GM10847 (cell line): ENCODE results near the gene LPCAT1.

Experiments used
- POLR2A ChIP-seq: IDR thresholded peaks from 2 replicates; pipeline ENCODE4 v1.6.1; 2011; ENCODE audit not compliant: insufficient read length; ENCODE audit errors: extremely low read depth

The LPCAT1 gene

GRCh38 chr5:1555808-1556731, 32.3 kb upstream of the LPCAT1 start:
- TF ChIP-seq POLR2A: no peak

- TF ChIP-seq POLR2A: no peak
These were observed 31.4 kb upstream of the LPCAT1 start for GRCh38 chr5:1555011-1555807.

GRCh38 chr5:1554410-1554967, 30.7 kb upstream of the LPCAT1 start:
- no peak for TF ChIP-seq POLR2A

- no peak for TF ChIP-seq POLR2A
These were observed 30.0 kb upstream of the LPCAT1 start for GRCh38 chr5:1553539-1554409.

GRCh38 chr5:1552521-1553255, 28.9 kb upstream of the LPCAT1 start:
- no peak for TF ChIP-seq POLR2A

GRCh38 chr5:1551426-1552301, 27.9 kb upstream of the LPCAT1 start:
- TF ChIP-seq POLR2A: no peak

GRCh38 chr5:1550287-1551076, 26.7 kb upstream of the LPCAT1 start:
- TF ChIP-seq POLR2A: no peak

GRCh38 chr5:1549475-1550030, 25.8 kb upstream of the LPCAT1 start:
- TF ChIP-seq POLR2A: no peak

GRCh38 chr5:1548702-1549474, 25.1 kb upstream of the LPCAT1 start:
- TF ChIP-seq POLR2A: no peak

GRCh38 chr5:1547655-1548054, 23.9 kb upstream of the LPCAT1 start:
- TF ChIP-seq POLR2A: no peak

GRCh38 chr5:1547236-1547635, 23.5 kb upstream of the LPCAT1 start:
- TF ChIP-seq POLR2A: no peak
